Mesodermal cell (in vitro differentiated cells): Measurements from ENCODE around the gene ATAT1.

Experiments
- H3K27ac ChIP-seq: 2 replicates; pipeline ENCODE4 v1.7.0; 2013; ENCODE audit warnings: mild to moderate bottlenecking, low read depth, low read length, moderate library complexity; ENCODE audit not compliant: severe bottlenecking
- H3K36me3 ChIP-seq: 2 replicates; pipeline ENCODE4 v1.7.1; 2013; ENCODE audit warnings: mild to moderate bottlenecking, low read length, moderate library complexity; ENCODE audit not compliant: control insufficient read depth, insufficient read depth
- H3K4me1 ChIP-seq: one replicate; pipeline ENCODE4 v1.7.1; 2013; ENCODE audit warnings: mild to moderate bottlenecking, low read length; ENCODE audit not compliant: insufficient read depth, control insufficient read depth, poor library complexity, severe bottlenecking
- H3K4me3 ChIP-seq: 2 replicates; pipeline ENCODE4 v1.7.0; 2013; ENCODE audit warnings: low read length, control low read depth, mild to moderate bottlenecking; ENCODE audit not compliant: insufficient read depth, poor library complexity, severe bottlenecking; ENCODE audit errors: extremely low read depth
- H3K9me3 ChIP-seq: 2 replicates; pipeline ENCODE4 v1.7.1; 2013; ENCODE audit warnings: mild to moderate bottlenecking, low read length, moderate library complexity; ENCODE audit not compliant: control insufficient read depth
- WGBS, 2 experiments: methylation state at CpG; one replicate each; pipeline ENCODE4 v1.1.5; 2013; ENCODE audit warnings: missing lambda C conversion rate in 2 of 2; ENCODE audit not compliant: insufficient coverage in 2 of 2; 5-methylcytosine and 5-hydroxymethylcytosine counted together

Gene ATAT1

GRCh38 chr6:30599625-30600324 is 26.9 kb upstream of the ATAT1 start:
- H3K36me3 ChIP-seq, result peaks cover 57% of the 10 kb centered on the region
- no peaks in the 10 kb centered on the region for H3K9me3 ChIP-seq
- H3K27ac ChIP-seq, result peak overlapping the region; percentile 50
- H3K4me1 ChIP-seq, result no peaks in the 10 kb centered on the region
- 92 to 97% methylated on average over 11 to 13 of the region's 13 CpGs for WGBS, 2 experiments
- H3K4me3 ChIP-seq, result no peak overlapping the region

GRCh38 chr6:30600451-30600961 is 26.2 kb upstream of the ATAT1 start:
- H3K4me1 ChIP-seq, result no peaks in the 10 kb centered on the region
- peak overlapping the region; percentile 3 for H3K27ac ChIP-seq
- peaks cover 64% of the 10 kb centered on the region for H3K36me3 ChIP-seq
- 98 to 100% methylated on average over 10 of the region's 10 CpGs for WGBS, 2 experiments
- no peak overlapping the region for H3K4me3 ChIP-seq
- no peaks in the 10 kb centered on the region for H3K9me3 ChIP-seq

DNA sequence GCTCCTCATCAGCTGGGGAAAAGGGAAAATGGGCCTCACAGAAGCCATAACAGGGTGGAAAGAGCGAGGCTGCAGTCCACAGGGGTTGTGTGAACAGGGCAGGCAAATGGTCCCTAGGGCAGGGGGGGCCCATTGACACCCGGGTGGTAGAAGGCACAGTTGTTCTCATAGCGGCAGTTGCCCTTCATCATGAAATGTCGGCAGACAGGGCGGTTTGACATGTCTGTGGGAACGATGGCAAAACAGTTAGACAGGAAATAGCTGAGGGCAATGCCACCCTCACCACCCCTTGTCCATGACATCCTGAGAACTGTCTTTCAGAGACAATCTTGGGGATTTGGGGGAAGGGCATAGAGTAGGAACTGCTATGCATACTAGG is 25.2 kb upstream of the ATAT1 start:
- peaks cover 74% of the 10 kb centered on the region for H3K36me3 ChIP-seq
- WGBS, 2 experiments, result 99 to 100% methylated on average over 6 of the region's 6 CpGs
- H3K27ac ChIP-seq, result peak overlapping the region; percentile 23
- H3K4me3 ChIP-seq, result no peak overlapping the region
- H3K4me1 ChIP-seq, result no peaks in the 10 kb centered on the region
- H3K9me3 ChIP-seq, result no peaks in the 10 kb centered on the region

DNA sequence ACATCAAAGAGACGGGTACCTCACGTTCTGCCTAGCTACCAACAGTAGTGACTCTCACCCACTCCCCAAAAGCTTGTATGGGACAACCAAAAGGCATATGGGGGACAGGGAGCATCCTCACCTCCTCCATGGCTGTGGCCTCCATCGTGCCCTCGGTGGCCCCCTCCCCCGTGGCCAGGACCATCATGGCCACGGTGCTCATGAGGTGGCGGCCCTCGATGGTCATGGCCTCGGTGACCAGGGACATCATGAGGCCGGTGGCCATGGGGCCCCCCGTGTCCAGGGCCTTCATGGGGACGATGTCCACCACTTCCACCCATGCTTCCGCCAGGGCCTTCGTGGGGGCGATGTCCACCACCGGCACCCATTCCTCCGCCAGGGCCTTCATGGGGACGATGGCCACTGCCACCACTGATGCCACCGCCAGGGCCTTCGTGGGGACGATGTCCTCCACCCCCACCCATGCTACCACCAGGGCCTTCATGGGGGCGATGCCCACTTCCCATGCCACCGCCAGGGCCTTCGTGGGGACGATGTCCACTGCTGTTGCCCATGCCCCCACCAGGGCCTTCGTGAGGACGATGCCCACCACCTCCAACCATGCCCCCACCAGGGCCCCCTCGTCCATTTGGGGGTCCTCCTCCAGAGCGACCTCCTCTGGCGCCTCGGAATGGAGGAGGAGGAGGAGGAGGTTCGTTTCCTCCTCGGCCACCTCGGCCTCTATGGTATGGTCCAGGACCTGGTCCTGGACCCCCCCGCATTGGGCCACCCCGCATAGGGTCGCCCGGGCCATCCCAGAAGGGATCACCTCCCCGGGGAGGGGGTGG is 24.6 kb upstream of the ATAT1 start:
- H3K36me3 ChIP-seq, result peaks cover 77% of the 10 kb centered on the region
- 95 to 98% methylated on average over 24 to 26 of the region's 39 CpGs for WGBS, 2 experiments

DNA sequence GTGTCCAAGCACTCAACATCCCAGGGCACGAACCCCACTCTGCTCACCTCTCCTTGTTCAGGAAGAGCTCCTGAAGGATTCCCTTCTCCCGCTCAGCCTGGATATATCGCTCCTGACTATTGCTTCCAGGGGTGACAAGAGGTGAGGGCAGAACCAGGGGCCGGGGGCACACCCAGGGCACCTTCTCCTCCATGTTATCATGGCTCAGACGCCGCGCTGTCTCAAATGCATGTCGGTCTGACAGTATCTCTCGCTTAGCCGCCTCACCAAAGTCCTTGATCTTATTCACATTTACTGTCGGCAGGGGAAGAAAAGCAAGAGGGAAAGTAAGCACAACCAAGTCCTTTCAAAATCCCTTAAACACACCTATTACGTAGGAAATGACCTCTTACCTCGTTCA is 22.7 kb upstream of the ATAT1 start:
- H3K36me3 ChIP-seq, result peaks cover 95% of the 10 kb centered on the region
- WGBS, 2 experiments, result 96 to 97% methylated on average over 10 to 13 of the region's 13 CpGs
- no peaks in the 10 kb centered on the region for H3K4me1 ChIP-seq
- no peak overlapping the region for H3K27ac ChIP-seq
- H3K9me3 ChIP-seq, result no peaks in the 10 kb centered on the region
- H3K4me3 ChIP-seq, result no peak overlapping the region

More for the DNA sequence above, 24.6 kb upstream of the ATAT1 start:
- H3K4me3 ChIP-seq, result no peak overlapping the region
- no peaks in the 10 kb centered on the region for H3K4me1 ChIP-seq
- H3K27ac ChIP-seq, result no peak overlapping the region
- no peaks in the 10 kb centered on the region for H3K9me3 ChIP-seq

DNA sequence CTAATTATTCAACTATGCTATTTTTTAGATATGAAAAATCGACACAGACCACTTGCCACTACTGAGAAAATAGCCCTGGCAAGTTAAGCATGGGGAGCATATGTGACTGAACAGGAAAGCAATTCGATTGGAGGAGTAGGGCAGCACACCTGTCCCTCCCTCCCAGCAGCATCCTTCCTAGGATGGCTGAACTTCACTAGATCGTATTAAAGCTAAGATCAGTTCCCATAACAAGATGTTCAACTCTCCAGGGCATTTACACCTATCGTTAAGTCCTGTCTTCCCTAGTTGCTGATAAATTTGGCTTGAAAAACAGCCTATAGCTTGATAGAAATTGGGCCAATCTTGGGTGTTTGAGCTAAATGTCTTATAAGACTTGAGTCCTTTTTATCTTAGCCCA is 16.6 kb upstream of the ATAT1 start:
- WGBS, 2 experiments, result 82 to 100% methylated on average over 2 to 4 of the region's 4 CpGs
- Histone ChIP-seq H3K36me3 (peaks cover 80% of the 10 kb centered on the region), H3K27ac (no peak overlapping the region), H3K4me1 (peaks cover 18% of the 10 kb centered on the region), H3K9me3 (no peaks in the 10 kb centered on the region), H3K4me3 (no peak overlapping the region)

DNA sequence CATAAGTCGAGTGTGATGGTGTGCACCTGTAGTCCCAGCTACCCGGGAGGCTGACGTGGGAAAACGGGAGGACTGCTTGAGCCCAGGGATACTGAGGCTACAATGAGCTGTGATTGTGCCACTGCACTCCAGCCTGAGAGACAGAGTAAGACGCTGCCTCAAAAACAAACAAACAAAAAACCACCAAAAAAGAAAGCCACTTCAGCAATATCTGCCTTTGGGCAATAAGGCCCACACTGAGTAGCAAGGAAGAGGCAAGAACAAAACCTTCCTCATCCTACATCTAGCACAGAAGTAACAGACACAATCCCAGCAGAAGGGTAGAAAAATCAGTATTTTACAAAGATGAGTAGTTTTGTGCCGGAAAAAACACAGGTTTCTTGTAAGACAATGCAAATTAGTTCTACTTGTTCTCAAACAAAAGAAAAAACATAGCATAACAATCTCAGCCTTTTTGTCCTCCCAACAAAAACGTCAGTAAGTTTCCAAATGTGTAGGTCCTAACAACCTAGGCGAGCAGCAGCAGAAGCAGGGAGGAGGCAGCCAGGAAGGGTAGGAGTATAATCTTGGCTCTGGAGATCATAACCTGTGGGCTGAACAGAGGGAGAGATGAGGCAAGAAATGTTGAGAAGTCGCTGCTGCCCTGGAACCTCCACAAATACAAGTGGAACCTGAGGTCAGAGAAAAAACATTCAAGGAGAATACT is 15.4 kb upstream of the ATAT1 start:
- Histone ChIP-seq H3K36me3 (peaks cover 74% of the 10 kb centered on the region), H3K9me3 (no peaks in the 10 kb centered on the region), H3K4me3 (no peak overlapping the region), H3K4me1 (peaks cover 18% of the 10 kb centered on the region), H3K27ac (no peak overlapping the region)
- WGBS, 2 experiments, result 94 to 97% methylated on average over 3 to 7 of the region's 9 CpGs

- peaks cover 74% of the 10 kb centered on the region for H3K36me3 ChIP-seq
- H3K4me1 ChIP-seq, result peaks cover 18% of the 10 kb centered on the region
- H3K9me3 ChIP-seq, result no peaks in the 10 kb centered on the region
- no CpG with 5 or more reads among the region's 2 CpGs for WGBS, 2 experiments
- no peak overlapping the region for H3K4me3 ChIP-seq
- H3K27ac ChIP-seq, result no peak overlapping the region
Observed at GRCh38 chr6:30611856-30612194, 14.8 kb upstream of the ATAT1 start.

- Histone ChIP-seq H3K4me1 (peaks cover 18% of the 10 kb centered on the region), H3K36me3 (peaks cover 71% of the 10 kb centered on the region), H3K4me3 (no peak overlapping the region), H3K9me3 (no peaks in the 10 kb centered on the region), H3K27ac (no peak overlapping the region)
- no CpG with 5 or more reads among the region's 1 CpG for WGBS, 2 experiments
Observed at GRCh38 chr6:30612213-30612612, 14.5 kb upstream of the ATAT1 start.

DNA sequence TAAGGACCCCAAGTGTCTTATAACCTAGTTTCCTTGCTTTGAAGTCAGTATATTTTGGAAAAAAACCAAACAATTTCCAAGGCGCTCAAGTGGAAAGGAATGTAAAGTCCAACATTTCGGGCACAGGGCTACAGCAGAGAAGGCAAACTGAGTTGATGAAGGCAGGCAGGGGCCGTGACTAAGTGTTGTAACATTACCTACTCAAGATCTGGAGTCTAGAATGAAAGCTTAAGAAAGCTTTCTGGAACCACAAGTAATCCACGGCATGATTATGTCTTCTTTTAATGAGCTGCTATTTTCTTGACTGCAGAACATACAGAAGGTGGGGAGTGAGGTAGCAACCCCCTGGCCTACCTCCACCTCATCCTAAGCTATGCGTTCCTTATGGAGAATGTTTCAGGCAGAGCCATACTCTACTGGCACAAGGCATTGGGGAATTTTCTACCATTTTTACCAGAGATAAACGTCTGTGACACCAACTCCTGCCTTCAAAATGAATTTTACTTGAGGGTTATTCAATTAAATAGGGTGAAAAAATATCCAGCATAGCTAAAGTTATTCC is 13.9 kb upstream of the ATAT1 start:
- Histone ChIP-seq H3K36me3 (peaks cover 66% of the 10 kb centered on the region), H3K27ac (peak overlapping the region; percentile 48), H3K9me3 (no peaks in the 10 kb centered on the region), H3K4me3 (no peak overlapping the region), H3K4me1 (peaks cover 18% of the 10 kb centered on the region)
- WGBS, 2 experiments, result 68 to 92% methylated on average over 4 to 5 of the region's 6 CpGs
